GM12892 (cell line): ENCODE results near the gene CPNE9.

Source experiments
- POLR2A ChIP-seq: IDR thresholded peaks from 2 replicates; pipeline ENCODE4 v1.6.1; 2011; ENCODE audit warnings: low read depth, low read length, control low read depth
- POLR2AphosphoS5 ChIP-seq: IDR thresholded peaks from 2 replicates; pipeline ENCODE4 v1.6.1; 2011; ENCODE audit warnings: low read depth, low read length, control low read depth
- TAF1 ChIP-seq: IDR thresholded peaks from 2 replicates; pipeline ENCODE4 v1.6.1; 2011; ENCODE audit warnings: low read depth, mild to moderate bottlenecking, control low read depth, low read length, borderline replicate concordance

GRCh38 chr3:9696480-9697220 is 7.0 kb upstream of the CPNE9 start:
- TF ChIP-seq POLR2AphosphoS5: no peak
- no peak for TF ChIP-seq POLR2A
- no peak for TF ChIP-seq TAF1
